ENCODE data around the gene DBNL.
A peak's percentile ranks its signal among the peaks of the same experiment; 100 is the strongest.
"Not testable (repeated sequence)": the region's sequence is repeated elsewhere in the genome, so short reads cannot be mapped to it uniquely, and the experiment has no call there.

DBNL gene

DNA sequence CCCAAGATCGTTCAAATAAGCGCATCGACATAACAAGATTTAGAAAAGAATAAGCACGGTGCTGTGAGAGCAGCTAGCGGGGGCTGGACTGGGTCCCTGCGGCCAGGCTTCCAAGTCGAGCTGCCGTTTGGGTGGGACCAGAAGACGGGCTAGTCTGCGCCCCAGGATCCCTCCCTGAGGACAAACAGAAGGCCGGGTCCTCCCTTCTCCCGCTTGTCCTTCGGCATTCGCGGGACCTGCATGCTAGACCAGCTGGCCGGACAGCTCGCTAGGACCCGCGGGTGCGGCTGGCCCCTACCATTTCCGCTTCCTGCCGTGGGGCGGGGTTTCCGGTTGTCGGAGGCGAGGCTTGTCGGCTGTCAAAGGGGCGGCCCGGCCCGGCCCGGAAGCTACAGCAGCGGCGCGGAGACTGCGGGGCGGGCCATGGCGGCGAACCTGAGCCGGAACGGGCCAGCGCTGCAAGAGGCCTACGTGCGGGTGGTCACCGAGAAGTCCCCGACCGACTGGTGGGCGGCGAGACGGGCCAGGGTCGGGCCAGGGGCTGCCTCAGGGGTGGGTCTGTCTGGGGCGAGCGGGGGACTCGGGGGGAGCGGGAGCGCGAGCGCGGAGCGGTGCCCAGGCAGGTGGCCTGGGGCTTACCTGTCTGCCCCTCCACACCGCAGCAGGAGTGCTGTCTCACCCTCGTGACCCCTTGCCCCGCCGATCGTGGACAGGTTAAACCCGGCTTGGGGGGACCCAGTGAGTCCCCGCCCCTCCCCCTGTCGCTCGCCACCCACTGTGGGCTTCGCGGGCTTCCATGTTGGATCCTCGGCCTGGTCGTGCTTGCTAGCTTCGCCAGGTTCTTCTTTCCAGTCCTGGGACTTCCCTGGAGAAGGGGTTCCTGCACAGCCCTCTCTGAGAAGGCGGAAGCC, at the start of gene DBNL:
TSS of gene DBNL (plus strand) at position 388 of the 911 bp plus-strand sequence. CDS start at position 424, 36 bp downstream.
- Histone ChIP-seq H3K27me3 (replicated peaks) (no peaks in the 10 kb centered on the region), H3K36me3 (replicated peaks) (peaks cover 5% of the 10 kb centered on the region), H3K4me3 (ENCODE audit: low read depth, low read length) (peak within 1 kb of the TSS; percentile 92), H3K27ac (peak within 1 kb of the TSS; percentile 18)
- in situ Hi-C loops (cut with HindIII; ENCODE audit: low pct_ligation_motif_present, low sequenced_read_pairs): no loop called here
- peak; percentile 88 for DNase-seq
- TF ChIP-seq, protein P1, sequence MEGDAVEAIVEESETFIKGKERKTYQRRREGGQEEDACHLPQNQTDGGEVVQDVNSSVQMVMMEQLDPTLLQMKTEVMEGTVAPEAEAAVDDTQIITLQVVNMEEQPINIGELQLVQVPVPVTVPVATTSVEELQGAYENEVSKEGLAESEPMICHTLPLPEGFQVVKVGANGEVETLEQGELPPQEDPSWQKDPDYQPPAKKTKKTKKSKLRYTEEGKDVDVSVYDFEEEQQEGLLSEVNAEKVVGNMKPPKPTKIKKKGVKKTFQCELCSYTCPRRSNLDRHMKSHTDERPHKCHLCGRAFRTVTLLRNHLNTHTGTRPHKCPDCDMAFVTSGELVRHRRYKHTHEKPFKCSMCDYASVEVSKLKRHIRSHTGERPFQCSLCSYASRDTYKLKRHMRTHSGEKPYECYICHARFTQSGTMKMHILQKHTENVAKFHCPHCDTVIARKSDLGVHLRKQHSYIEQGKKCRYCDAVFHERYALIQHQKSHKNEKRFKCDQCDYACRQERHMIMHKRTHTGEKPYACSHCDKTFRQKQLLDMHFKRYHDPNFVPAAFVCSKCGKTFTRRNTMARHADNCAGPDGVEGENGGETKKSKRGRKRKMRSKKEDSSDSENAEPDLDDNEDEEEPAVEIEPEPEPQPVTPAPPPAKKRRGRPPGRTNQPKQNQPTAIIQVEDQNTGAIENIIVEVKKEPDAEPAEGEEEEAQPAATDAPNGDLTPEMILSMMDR (IDR thresholded peaks at IDR 0.05; ENCODE audit: low read depth, low read length, missing control alignments): no peak

GRCh38 chr7:43997532-43997931, 47.0 kb upstream of the DBNL start, which contains the start of gene SPDYE1:
TSS of gene SPDYE1 (plus strand) at chr7:43997897. CDS start at chr7:43999950, 2,053 bp downstream.
- in situ Hi-C loops (cut with HindIII; ENCODE audit: low pct_ligation_motif_present, low sequenced_read_pairs): not testable (repeated sequence)

DNA sequence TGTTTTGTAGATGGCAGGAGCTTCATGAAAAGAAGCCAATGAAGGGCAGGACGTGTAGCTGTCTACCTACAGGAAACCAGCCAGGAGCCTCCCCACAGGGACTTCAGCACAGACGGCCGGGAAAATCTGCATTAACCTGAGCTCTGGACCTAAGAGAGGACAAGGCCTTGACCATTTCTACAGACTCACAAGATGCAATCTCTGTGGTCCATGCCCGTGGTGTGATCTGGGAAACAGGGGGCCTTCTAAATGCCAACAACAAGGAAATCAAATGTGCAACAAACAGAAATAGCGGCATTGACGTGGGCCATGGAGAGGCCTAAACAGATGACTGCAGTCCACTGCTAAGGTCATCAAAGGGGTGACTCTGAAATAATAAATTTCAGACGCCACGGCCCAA, 32.4 kb upstream of the DBNL start:
- H3K4me3 ChIP-seq (ENCODE audit: low read depth, low read length); H3K27me3 ChIP-seq (replicated peaks); in situ Hi-C loops (cut with HindIII; ENCODE audit: low pct_ligation_motif_present, low sequenced_read_pairs); H3K36me3 ChIP-seq (replicated peaks); H3K27ac ChIP-seq; DNase-seq: not testable (repeated sequence)

More at GRCh38 chr7:43997532-43997931, 47.0 kb upstream of the DBNL start, which contains the start of gene SPDYE1:
- H3K36me3 ChIP-seq (replicated peaks); H3K4me3 ChIP-seq (ENCODE audit: low read depth, low read length); H3K27ac ChIP-seq; DNase-seq; H3K27me3 ChIP-seq (replicated peaks): not testable (repeated sequence)

DNA sequence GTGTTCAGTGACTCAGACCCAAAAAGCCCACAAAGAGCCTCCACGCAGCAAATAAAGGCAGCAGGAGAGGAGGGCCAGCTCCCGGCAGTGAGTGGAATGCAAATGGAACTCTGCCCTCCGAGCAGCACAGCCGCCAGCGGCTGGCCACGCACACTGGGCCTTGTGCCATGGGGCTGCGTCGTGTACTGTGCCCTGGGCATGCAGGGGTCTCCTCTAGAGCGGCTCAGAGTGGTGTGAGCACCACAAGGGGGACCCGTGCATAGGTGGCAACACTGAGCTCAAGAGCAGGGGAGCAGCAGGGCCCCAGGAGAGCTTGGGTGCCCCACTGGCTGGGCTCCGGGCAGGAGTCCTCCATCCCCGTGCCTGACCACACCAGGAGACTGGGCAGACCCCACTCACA, 29.4 kb upstream of the DBNL start:
- H3K4me3 ChIP-seq (ENCODE audit: low read depth, low read length); DNase-seq; H3K36me3 ChIP-seq (replicated peaks); H3K27me3 ChIP-seq (replicated peaks); in situ Hi-C loops (cut with HindIII; ENCODE audit: low pct_ligation_motif_present, low sequenced_read_pairs); H3K27ac ChIP-seq: not testable (repeated sequence)

DNA sequence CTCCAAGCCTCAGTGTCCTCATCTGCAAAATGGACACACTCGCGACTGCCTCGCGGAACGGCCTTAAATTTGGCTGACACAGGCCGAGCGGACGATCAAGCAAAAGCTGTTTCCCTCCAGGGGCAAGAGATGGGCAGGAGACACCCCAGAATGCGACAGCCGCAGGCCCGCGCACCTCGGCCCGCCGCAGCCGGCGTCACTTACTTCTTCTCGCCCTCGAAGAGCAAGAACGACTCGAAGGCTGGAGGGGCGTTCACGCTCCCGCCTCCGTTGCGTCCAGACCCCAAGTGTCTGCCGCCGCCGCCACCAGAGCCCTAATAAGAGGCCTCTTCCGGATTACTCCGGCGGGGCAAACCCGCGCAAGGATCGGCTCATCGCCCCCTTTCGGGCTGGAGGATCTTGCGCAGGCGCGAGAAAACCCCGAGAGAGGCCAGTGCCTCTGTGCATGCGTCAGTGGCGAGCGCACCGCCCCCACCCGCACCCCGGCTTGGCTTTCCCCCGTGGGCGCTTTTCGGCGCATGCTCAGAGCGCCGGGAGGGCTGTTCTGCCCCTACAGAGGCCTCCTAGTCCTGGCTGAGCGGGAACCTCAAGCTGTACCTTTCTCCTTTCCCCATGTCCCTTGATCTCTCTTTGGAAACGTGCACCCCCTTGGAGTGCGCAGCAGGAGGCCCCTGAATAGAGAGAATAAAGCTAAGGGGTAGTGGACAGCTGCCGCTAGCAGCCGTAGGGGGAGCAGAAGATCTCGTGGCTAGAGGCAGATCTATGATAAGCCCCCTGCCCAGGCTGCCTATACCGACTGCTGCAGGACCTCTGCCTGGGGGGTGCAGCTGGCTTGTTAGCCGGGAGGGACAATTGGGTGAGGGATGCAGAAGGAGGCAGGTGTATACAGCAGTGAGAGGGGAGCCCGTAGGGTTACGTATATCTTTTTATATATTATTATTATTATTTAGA, 25.4 kb upstream of the DBNL start:
- TF ChIP-seq, protein P1 (IDR thresholded peaks at IDR 0.05; ENCODE audit: low read depth, low read length, missing control alignments): peak; percentile 73
- in situ Hi-C loops (cut with HindIII; ENCODE audit: low pct_ligation_motif_present, low sequenced_read_pairs); H3K27me3 ChIP-seq (replicated peaks); H3K36me3 ChIP-seq (replicated peaks): not testable (repeated sequence)
- peak overlapping the region; percentile 74 for H3K4me3 ChIP-seq (ENCODE audit: low read depth, low read length)
- peak; percentile 98 for DNase-seq
- peak overlapping the region; percentile 58 for H3K27ac ChIP-seq

DNA sequence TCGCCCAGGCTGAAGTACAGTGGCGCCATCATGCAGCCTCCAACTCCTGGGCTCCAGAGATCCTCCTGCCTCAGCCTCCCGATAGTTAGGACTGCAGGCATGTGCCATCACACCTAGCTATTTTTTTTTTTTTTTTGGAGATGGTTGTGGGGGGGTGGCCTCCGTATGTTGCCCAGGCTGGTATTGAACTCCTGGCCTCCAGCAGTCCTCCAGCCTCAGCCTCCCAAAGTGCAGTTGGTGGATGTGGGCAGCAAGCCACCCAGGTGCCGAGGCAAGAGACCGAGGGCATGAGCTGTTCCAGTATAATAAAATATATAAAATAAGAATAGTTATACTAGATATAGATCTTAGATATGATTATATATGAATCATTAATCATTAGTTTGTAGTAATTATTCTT, 24.7 kb upstream of the DBNL start:
- in situ Hi-C loops (cut with HindIII; ENCODE audit: low pct_ligation_motif_present, low sequenced_read_pairs); H3K36me3 ChIP-seq (replicated peaks); DNase-seq; H3K27me3 ChIP-seq (replicated peaks); H3K27ac ChIP-seq; H3K4me3 ChIP-seq (ENCODE audit: low read depth, low read length): not testable (repeated sequence)

DNA sequence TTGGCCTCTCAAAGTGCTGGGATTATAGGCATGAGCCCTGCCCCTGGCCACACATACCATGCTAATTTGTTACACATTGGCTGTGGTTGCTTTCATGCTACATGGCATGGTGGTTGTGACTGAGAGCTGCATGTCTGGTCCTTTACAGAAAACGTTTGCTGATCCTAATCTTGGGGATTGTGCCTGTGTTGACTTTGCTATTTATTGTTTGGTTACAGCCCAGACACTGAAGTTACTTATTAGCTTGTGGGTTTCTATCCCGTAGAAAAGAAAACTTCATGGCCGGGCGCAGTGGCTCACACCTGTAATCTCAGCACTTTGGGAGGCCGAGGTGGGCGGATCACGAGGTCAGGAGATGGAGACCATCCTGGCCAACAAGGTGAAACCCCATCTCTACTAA, 22.4 kb upstream of the DBNL start:
- H3K27me3 ChIP-seq (replicated peaks); H3K4me3 ChIP-seq (ENCODE audit: low read depth, low read length); DNase-seq; in situ Hi-C loops (cut with HindIII; ENCODE audit: low pct_ligation_motif_present, low sequenced_read_pairs); H3K36me3 ChIP-seq (replicated peaks); H3K27ac ChIP-seq: not testable (repeated sequence)

DNA sequence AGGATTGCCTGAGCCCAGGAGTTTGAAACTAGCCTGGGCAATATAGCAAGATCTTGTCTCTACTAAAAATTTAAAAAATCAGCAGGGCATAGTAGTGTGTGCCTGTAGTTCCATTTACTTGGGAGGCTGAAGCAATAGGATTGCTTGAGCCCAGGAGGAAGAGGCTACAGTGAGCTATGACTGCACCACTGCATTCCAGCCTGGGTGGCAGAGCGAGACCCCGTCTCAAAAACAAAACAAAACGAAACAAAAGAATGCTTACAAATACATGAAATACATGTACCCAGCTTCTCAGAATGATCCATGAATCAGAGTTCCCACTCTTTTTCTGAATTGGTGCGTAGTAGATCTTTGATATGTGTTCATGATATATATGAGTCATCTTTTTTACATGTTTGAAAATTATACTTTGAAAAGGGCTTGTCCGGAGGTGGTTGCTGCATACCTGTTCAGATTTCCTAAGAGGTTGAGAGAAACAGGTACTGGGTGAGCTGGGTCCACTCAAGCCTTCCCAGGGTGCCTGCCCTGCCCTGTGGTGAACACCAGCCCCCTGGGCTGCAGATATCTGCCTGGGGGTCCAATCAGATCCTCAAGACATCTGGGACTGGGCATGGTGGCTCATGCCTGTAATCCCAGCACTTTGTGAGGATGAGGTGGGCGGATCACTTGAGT, 21.6 kb upstream of the DBNL start:
- H3K4me3 ChIP-seq (ENCODE audit: low read depth, low read length); H3K27me3 ChIP-seq (replicated peaks); DNase-seq; H3K36me3 ChIP-seq (replicated peaks); H3K27ac ChIP-seq; in situ Hi-C loops (cut with HindIII; ENCODE audit: low pct_ligation_motif_present, low sequenced_read_pairs): not testable (repeated sequence)

DNA sequence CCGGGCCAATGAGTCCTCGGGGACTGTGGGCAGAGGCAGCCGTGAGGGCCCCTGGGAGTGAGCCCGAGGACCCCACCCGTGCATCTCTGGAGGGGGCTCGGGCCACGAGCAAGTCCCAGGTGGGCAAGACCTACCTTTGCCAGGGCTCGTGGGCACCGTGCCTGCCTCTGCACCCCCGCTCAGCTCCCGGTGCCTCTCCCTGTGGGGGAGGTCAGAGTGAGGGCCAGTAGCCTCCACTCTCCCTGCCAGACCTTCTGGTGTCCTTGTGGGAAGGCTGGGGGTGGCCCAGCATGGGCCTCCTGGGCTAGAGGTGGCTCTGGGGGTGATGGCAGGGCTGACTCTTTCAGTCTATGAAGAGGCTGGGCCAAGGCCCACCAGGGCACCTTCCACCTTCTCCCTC, 15.1 kb upstream of the DBNL start:
- DNase-seq; in situ Hi-C loops (cut with HindIII; ENCODE audit: low pct_ligation_motif_present, low sequenced_read_pairs); H3K27me3 ChIP-seq (replicated peaks); H3K36me3 ChIP-seq (replicated peaks); H3K4me3 ChIP-seq (ENCODE audit: low read depth, low read length); H3K27ac ChIP-seq: not testable (repeated sequence)

DNA sequence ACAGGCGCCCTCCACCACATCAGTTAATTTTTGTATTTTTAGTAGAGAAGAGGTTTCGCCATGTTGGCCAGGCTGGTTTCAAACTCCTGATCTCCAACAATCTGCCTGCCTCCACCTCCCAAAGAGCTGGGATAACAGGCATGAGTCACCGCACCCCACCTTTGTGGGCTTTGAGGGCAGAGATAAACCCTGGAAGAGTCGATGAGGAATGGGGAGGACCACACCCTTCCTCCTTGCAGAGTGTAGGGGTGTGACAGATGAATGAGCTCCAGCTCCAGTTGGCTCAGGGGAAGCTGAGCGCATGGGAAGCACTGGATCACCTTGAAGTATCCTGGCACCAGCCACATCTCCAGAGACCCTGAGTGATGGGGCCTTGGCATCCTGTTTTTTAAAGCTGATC, 14.5 kb upstream of the DBNL start:
- in situ Hi-C loops (cut with HindIII; ENCODE audit: low pct_ligation_motif_present, low sequenced_read_pairs): not testable (repeated sequence)

DNA sequence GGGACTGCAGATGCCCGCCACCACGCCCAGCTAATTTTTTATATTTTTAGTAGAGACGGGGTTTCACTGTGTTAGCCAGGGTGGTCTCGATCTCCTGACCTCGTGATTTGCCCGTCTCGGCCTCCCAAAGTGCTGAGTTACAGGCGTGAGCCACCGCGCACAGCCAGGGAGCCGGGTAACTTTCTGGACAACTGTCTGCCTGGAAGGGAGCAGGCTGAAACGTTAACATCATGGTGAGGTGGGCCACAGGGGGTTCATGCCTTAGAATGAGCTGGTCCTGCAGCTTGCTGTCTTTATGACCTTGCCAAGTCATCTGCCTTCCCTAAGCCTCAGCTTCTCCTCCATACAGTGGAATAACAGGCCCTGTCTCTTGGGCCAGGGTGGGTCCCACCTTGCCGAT, 13.2 kb upstream of the DBNL start:
- in situ Hi-C loops (cut with HindIII; ENCODE audit: low pct_ligation_motif_present, low sequenced_read_pairs): not testable (repeated sequence)

More for the DNA sequence above, 14.5 kb upstream of the DBNL start:
- not testable (repeated sequence) for H3K36me3 ChIP-seq (replicated peaks); DNase-seq; H3K27me3 ChIP-seq (replicated peaks); H3K4me3 ChIP-seq (ENCODE audit: low read depth, low read length); H3K27ac ChIP-seq

More for the DNA sequence above, 13.2 kb upstream of the DBNL start:
- H3K27ac ChIP-seq; H3K36me3 ChIP-seq (replicated peaks); DNase-seq; H3K27me3 ChIP-seq (replicated peaks); H3K4me3 ChIP-seq (ENCODE audit: low read depth, low read length): not testable (repeated sequence)

Measured in brain microvascular endothelial cell (primary cell).